GM21528 (cell line): ENCODE measurements around the gene KRT6A.

ENCODE experiments used
- ATAC-seq: cut with Tn5 transposase; IDR thresholded peaks from one replicate; pipeline ENCODE4 v1.9.1; 2021; ENCODE audit warnings: mild to moderate bottlenecking, moderate library complexity; ENCODE audit not compliant: unreplicated experiment, low FRiP score

Gene KRT6A

DNA sequence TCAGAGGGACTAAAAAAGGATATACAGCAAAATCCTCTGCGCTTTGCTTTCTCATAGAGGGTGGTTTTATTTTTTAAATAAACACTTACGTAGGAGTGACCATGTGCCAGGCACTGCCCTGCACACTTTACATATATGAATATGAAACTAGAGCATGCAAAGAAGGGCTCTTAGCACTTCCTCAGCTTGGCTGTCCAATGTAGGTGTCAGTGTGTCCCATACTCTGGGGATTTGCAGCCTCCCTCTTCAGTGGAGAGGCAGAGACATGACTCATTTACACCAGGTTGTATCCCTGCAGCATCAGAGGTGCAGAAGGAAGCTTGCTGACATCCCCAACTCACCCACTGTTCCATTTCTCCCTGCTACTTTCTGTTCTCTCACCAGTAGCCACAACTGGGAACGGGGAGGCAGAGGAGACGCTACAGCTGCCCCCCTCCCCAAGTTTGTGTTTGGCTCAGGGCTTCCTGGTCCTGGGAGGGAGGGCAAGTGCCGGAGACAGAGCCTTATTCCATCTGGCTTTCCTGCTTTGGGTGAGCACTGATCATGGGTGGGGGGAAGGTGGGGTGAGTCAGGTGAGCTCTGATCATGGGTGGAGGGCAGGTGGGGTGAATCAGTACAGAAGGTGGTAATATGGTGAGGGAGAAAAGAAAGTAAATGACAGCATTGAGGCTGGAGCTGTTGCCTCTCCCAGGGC lies 32.0 kb upstream of the KRT6A start:
- ATAC-seq: no peak

DNA sequence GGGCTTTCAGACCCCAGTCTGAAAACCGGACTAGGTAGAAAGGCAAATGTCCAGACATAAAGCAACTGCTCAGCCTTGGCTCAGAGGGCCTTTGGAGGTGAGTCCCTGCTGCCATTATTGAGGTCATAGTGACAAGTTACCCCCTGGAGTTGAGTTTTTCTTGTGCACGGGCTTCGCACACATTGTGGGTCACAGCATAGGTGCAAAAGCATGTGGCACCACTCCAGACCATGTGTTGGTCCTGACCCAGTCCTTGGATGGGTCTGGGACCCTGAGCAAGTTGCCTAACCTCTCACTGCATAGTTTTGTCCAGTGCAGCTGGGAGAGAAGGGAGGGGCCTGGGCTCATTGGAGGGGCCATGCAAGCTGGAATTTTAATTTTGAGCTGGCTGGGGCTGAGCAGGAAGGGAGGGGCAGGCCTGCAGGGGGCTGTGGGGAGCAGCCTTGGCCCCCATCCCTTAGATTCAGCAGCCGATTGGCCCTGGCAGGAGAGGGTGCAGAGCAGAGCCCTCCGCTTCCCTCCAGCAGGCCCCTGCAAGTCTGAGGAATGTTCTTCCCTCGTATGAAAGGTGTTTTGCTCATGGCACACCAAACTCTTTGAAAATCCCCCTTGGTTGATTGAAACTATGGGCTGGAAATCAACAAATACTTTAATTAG lies 31.3 kb upstream of the KRT6A start:
- ATAC-seq: no peak

DNA sequence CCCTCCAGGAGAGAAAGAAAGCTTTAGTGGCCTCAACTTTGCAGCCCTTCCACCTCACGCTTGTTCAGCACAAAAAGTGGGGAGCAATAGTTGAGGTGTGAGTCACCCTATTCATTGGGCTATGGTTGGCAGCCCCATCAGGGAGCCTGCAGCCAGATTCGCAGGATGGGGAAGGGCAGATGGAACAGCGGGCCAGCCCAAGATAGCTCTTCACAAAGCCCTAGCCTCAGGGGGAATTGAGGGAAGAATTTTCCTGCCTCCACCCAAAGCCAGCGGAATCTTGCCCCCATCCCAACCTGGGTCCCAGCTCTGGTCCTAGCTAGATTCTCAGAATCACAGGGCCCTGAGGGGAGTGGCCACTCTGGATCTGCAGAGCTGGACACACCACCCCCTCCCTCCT lies 30.8 kb upstream of the KRT6A start:
- ATAC-seq: no peak

DNA sequence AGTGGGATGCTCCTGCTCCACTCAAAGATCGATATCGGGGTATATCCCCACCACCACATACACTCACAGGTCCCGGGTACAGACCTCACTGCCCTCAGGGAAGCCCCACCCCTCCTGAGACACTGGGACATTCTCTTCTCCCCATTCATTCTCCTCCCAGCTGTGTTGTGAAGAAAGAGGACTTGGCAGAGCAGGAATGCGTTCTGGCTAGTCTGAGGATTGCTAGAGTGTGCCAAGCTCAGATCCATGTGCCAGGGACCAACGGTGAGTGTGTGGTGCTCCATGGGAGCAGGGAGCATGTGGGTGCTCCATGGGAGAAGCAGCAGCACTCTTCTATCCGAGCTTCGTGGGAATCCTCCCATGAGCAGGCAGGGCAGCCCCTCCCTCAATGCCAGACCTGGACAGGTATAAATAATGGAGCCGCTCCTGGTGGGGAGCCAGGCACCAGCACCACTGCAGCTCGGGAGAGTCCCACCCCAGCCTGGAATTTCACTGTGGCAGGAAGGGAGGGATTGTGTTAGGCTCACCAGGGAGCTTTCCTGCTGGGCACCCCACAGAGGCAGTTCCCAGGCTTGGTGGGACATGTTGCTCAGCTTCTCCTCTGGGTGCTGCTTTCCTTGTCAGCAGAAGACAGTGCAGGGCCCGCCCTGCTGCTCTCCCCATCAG lies 29.4 kb upstream of the KRT6A start:
- ATAC-seq: no peak

DNA sequence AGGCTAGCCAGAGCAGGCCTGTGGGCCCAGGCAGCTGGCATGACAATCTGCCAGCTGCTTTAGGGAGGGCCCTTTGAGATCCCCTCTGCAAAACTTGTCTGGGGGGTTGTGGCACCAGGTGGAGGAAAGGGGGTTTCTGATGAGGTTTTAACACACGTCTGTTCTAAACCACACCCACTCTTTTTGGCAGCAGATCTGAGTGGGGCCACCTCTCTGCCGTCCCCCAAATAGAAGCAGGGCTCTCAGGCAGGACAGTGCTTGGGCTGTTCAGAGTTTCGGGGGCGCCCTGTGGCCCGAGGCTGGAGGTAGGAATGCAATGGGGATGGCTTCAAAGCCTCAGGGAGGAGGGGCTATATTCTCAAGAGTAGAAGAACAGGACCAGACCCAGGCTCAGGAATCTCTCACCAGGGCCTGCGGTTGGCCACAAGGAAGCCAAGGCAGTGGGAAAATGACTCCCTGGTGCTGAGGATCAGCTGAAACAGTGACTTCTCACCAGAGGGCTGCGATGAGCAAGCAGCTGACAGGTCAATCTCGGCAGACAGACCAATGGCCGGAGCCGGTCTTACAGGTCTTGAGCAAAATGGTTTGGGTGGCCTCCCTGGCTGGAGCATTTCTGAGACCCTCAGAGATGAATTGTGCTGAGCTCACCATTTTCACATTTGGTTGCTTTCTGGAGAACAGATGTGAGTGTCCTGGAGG lies 28.7 kb upstream of the KRT6A start:
- ATAC-seq: no peak

DNA sequence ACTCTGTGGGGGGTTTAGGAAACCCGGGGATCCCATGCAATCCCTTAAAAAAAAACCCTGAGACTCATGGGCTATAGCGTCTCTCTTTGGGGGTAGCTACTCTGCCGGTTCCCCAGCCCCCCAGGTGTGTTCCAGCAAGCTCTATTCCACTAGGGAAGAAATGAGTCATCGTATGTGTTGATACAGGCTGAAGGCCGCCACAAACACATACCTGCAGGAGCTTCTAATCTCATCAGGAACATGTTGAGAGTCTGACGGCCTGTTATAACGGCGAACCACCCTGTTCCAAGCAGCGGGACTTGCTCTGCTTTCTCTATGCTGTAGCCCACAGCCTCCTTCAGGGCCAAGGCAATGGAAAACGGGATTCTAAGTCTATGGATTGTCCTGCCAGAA lies 28.1 kb upstream of the KRT6A start:
- no peak for ATAC-seq

DNA sequence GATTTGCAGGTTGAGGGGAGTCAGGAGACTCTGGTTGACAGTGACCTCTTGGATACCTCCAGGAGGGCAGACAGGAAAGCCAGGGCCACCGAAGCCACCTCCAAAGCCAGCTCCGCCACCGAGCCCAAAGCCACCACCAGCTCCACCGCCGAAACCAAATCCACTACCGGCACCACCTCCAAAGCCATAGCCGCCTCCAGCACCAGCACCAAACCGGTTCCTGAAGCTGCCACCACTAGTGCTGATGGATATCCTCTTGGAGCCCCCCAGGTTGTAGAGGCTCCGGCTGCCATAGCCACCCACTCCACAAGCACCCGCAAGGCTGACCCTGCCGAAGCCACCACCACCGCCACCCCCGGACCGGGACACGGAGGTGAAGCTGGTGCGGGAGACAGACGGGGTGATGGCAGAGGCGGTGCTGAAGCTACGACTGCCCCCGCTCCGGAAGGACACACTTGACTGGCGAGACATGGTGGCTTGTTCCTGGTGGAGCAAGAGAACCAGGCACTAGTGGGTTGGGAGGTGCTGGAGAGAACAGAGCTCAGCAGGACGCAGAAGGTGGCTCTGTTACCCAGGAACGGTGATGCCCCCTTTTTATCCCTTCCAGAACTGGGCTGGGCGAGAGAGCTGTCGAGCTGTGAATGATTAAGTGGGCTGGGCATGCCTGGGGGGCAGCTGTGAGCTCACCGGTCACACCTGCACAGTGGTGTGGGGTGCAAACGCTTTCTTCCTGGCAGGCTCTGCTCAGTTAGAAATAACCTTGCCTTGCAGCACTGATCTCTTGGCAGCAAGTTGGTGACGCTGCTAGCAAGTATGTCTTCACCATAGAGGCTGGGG lies 27.0 kb upstream of the KRT6A start, which contains the start of gene KRT5:
Gene KRT5 (minus strand): TSS at position 569 of the 837 bp plus-strand sequence. CDS start 98 bp downstream, at position 471.
- no peak for ATAC-seq

DNA sequence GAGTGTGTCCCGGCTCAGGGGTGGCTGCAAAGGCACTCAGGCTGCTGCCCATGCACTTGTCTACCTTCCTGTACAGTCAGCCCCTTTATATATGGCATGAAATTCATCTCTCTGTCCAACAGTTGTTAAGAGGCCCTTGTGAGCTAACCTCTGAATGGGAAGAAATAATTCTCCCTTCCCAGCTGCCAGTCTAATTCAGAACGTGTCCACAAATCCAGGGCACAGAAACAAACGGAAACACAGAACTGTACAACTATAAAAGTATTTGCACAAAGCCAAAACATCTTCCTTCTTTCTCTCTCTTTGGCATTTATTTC lies 26.3 kb upstream of the KRT6A start:
- no peak for ATAC-seq

DNA sequence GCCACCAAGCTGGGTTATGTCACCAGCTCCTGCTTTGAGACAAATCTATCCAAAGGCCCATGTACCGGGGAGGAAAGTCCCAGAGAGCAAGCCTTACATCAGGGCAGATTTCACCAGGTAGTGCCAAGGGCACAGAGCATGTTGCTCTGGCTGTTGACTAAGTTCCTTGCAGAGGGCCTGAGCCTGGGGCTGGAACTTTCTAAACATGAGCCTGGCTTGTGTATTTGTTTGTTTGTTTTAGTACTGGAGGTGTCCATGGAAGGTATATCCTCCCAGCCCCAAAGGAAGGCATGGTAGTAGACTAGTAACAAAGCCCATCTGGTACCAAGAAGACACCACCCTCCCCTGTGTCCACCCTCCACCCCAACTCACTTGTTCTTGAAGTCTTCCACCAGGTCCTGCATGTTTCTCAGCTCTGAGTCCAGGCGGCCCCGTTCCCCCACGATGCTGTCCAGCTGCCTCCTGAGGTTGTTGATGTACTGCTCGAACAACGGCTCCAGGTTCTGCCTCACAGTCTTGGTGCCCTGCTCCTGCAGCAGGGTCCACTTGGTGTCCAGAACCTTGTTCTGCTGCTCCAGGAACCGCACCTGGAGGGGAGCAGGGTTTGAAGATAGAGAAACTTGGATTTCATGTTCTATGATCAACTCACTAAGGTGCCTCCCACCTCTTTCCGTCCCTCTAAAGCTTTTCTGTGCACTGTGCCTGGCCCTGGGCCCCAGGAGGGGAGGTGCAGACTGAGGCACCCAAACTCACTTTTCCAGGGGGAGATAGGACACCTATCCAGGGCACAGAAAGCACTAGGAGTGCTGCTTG lies 25.7 kb upstream of the KRT6A start:
- no peak for ATAC-seq

DNA sequence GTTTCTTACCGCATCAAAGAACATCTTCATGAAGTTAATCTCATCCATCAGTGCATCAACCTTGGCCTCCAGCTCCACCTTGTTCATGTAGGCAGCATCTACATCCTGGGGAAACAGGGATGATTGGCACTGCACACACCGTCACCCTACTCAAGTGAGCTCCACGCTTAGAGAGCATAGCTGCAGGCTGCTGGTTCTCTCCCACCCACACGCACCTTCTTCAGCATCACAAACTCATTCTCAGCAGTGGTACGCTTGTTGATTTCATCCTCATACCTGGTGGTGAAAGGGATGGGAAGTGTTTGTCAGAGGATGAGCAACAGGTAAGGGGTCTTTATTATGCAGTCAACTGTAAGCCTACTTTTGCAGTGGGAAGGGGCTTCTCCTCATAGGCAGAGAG lies 24.8 kb upstream of the KRT6A start:
- ATAC-seq: no peak

DNA sequence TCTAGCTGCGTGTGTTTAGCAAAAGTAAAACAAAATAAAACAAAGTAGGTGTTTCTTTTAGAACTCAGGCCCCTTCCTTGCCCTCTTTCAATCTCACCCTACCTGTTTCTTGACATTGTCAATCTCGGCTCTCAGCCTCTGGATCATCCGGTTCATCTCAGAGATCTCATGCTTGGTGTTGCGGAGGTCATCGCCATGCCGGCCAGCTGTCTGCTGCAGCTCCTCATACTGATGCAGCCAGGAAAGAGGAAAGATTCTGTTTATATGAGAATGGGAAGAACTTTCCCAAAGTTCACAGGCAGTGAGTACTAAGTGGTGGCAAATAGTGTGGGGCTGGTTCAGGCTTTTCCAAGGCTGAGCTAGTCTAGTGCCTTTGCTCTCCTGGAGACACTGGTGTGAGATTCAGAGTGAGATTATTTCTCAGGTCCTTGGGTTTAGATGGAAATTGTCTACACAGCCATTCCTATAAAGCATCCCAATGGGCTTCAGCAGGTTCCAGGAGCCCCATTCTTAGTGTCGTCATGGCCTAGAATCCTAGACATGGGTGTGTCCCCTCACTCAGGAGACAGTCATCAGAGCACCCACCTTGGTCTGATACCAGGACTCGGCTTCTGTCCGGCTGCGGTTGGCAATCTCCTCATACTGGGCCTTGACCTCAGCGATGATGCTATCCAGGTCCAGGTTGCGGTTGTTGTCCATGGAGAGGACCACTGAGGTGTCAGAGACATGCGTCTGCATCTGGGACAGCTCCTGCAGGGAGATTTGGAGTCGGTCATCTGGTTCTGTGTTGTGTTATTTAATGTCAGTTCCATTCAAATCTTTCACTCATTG lies 24.2 kb upstream of the KRT6A start:
- no peak for ATAC-seq

DNA sequence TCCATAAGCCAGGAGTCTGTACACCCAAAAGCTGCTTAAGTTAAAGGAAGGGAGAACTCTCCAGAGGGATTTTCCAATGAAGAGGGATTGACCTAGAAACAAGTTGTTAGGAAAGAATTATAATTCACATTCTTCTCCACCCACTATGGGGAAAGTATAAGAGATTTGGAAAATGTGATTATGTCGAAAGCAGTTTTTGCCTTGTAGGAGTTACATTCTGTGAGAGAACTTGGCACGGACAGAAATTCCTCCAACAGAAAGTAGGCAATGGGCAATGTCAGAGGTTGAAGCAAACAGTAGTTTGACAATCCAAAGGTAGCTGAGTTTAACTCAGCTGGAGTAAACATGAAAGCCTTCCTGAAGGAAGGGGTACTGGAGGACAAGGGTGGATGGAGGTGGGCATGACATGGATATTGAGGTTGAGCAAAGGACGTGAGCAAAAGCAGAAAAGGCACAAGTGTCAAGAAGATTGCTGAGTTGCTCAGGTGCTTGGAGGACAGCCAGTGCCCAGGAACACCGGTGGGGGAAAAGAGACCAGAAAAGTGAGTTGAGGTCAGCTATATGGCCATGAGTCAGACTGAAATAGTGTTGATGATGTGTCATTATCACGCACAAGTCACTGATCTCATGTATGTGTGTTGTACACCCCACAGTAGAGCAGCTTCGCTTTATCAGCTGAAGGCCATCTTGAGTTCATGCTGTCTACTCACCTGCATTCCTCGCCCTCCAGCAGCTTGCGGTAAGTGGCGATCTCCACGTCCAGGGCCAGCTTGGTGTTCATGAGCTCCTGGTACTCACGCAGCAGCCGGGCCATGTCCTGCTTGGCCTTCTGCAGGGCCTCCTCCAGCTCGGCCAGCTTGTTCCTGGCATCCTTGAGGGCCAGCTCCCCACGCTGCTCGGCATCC lies 23.1 kb upstream of the KRT6A start:
- no peak for ATAC-seq

DNA sequence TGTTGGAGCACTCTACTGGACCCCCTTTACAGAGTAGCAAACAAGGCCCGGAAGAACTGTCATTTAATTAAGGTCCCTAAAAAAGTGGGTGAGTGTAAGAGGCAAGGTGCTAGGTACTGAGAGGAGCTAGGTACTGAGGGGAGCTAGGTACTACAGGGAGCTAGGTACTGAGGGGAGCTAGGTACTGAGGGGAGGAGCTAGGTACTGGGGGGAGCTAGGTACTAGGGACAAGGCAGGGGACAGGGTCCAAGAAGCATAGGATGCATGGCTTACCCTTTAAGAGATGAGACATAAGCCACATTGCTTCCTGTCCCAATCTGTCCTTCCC lies 22.2 kb upstream of the KRT6A start:
- ATAC-seq: no peak

DNA sequence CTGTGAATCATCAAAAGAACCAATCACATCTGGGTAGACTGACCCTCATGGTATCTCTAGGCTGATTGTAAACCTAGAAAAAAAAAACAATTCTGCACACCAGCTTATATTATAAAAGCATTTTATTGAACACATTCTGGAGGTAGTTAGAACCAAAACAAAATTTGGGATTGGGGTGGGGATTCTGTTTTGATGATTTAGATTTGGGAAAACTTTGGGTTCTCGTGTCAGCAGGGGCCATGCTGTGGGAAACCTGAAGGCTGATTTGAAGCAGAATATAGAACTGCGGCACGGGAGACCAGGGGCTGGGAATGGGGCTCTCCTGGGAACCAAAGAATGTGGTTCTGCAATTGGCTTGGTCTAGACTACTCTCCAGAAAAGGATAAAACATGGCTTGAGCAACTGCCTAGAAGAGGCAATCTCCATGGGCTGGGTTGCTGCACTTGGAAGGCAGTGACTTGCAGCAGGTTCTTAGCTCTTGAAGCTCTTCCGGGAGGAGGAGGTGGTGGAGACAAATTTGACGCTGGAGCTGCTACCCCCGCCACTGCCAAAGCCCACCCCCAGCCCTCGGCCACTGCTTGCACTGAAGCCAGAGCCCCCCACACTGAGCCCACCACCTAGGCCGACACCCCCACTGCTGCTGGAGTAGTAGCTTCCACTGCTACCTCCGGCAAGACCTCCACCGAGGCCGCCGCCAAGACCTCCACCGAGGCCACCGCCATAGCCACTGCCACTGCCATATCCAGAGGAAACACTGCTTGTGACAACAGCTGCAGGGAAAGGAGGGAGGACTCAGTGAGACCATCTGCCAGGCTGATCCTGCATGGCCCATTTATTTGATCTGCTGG lies 21.6 kb upstream of the KRT6A start:
- ATAC-seq: no peak

DNA sequence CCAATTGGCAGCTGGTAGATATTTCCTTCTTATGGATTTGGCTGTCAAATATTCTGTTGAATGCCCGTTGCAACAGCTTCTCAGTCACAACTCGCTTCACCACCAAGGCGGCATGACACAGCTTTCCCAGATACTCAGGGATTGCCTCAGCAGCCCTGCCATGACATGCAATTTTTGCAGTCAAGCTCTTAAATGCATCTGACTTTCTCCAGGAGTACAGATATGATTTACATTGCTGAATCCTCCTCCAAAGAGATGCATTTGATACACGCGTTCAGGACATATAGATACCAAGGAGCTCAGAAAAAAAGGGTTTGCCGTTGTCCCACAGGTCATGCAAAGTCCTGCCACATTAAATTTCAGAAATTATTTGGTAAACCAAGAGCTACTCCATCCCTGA lies 20.7 kb upstream of the KRT6A start:
- no peak for ATAC-seq

DNA sequence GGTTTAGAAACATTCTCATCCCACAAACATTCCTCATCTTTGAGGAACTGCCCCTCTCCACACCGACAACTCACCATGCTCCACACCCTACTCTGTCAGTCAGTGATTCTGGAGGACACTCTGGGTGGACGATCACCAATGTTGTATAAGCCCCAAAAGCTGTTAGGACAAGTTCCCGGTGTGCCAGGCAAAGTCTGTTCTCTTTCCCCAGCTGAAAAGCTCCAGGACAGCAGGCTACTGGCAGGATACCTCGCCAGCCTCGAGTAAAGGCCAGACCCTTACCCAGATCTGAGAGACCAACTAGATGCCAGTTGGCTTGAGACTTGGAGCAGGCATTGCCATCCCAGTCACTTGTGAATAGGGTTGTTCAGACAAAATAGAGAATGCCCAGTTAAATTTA lies 15.2 kb upstream of the KRT6A start:
- ATAC-seq: no peak
